Glomerular endothelial cell (primary cell): ENCODE data around the gene ATP6V1A. TPM values are rescaled to one million over a fixed set of nuclear protein-coding genes. Genes with fewer than 3 reads are reported as not detected.

Experiments
- DNase-seq: peaks from one replicate; pipeline ENCODE4 v3.0.0-alpha.2; 2011; ENCODE audit warnings: low read depth, low spot score; ENCODE audit errors: extremely low read depth
- total RNA-seq: library from RNA; depleted of rRNA; stranded (reverse); fragments of >200 nt; gene quantifications from 2 replicates; pipeline ENCODE4 v1.2.3, GENCODE V29; 2015

ATP6V1A gene
- 59.2 and 67.3 TPM in 2 replicates for total RNA-seq

- DNase-seq = peak; percentile 87
Observed at GRCh38 chr3:113746548-113747282, at the start of gene ATP6V1A. ATP6V1A (plus strand) TSS chr3:113747035; CDS start chr3:113778754, 31,719 bp downstream.

GRCh38 chr3:113697500-113698090 is 49.2 kb upstream of the ATP6V1A start:
- DNase-seq = no peak

DNA sequence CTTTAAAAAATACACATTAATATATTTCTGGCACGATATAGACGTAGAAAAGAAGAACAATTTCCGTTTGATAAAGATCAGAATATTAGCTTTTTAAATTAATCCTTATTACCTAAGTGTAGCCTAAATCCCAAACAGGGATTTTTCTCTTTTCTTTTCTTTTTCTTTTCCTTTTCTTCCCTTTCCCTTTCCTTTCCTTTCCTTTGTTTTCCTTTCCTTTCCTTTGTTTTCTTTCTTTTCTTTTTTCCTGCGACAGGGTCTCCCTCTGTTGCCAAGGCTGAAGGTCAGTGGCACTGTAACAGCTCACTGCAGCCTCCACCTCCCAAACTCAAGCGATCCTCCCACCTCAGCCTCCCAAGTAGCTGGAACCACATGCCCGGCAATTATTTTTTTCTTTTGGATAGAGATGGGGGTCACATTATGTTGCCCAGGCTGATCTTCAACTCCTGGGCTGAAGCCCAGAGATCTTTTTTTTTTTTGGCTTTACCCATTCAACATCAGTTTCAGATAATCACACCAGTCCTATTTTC is 48.6 kb upstream of the ATP6V1A start:
- DNase-seq = no peak

- no peak for DNase-seq
Observed at GRCh38 chr3:113698956-113699355, 47.9 kb upstream of the ATP6V1A start.

DNA sequence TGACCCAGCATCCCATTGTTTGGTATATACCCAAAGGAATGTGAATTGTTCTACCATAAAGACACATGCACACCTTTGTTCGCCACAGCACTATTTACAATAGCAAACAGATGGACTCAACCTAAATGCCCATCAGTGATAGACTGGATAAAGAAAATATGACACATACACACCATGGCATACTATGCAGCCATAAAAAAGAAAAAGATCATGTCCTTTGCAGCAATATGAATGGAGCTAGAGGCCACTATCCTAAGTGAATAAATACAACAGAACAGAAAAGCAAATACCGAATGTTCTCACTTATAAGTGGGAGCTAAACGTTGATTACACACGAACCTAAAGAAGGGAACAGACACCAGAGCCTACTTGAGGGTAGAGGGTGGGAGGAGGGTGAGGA is 39.0 kb upstream of the ATP6V1A start:
- no peak for DNase-seq

DNA sequence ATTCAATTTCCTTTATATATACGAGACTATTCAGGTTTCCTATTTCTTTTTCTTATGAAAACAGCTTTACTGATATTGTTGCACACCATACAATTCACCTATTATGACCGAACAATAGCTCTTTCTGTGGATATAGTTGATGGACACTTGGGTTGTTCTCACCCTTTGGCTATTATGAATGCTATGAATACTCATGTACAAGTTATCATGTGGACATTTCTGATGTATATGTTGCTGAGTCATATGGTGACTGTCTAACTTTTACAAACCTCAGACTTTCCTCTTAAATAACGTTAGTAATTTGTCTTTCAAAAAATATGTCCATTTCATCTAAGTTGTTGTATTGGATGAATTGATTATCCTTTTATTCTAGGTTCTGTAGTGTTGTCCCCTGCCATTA is 34.7 kb upstream of the ATP6V1A start:
- DNase-seq = no peak

DNA sequence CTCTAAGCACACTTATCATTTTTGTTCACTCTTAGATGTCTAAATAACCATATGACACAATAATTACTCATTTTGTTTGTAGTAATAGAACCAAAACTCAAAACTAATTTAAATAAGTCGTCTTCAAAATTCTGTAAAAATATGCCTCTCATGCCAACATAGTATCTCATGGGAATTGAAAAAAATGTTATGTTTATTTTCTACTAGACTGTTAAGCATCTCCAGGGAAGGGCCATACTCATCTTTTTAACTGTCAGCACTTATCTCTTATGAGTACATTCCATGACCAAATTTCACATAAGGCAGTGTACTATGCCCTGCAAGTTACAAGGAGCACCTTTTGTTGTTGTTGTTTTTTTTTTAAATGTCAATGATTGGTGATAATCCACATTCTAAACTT is 32.1 kb upstream of the ATP6V1A start:
- no peak for DNase-seq

- no peak for DNase-seq
Observed at GRCh38 chr3:113717308-113717707, 29.5 kb upstream of the ATP6V1A start.

DNA sequence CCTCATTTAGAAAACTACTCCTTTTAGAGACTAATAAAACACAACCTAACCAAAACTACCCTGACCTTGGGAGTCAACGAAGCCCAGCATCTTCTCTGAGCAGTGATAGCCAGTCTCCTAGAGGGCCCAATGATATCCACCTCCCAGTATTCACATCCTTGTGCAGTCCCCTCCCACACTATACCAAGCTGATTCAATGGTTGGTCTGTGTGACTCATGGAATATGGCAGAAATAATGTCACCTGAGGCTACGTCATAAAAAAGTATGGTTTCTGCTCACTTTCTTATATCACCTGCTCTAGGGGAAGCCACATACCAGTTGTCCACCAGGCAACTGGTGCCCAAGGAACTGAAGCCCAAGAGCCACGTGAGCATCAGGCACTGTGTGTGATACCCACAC is 29.0 kb upstream of the ATP6V1A start:
- DNase-seq = no peak

DNA sequence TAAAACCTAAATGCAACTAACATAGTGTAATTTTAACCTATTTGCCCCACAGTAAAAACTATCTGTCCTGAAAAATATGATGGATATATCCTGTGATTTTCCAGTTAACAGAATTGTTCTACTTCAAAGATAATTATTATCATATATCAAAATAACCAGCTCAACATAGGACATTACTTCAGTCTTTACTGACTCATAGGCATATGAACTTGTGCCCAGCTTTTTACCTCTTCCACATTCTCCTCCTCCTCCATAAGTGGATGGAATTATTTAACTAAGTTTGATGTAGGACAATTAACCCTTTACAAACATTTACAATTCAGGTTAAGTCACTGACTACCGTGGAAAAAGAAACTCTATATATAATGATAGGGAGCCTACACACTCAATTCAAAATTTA is 27.5 kb upstream of the ATP6V1A start:
- DNase-seq = no peak

- DNase-seq = no peak
Observed at GRCh38 chr3:113719758-113720157, 27.1 kb upstream of the ATP6V1A start.

DNA sequence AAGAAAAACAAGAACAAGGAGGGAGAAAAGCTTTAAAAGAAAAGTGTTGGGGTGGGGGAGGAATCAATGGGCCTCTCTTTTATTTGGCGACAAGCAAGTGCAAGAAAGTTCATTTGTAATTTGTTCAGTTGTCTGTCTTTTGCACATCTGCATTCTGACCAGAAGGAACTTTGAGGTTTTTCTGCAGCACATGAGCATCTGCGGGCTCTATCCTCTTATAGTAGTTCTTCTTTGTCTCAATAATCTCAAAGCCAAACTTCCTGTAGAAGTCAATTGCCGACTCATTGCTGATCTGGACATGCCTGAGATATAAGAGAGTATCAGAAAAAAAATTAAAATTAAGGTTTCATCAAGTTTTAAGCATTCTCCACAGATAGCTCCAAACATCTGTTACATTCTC is 25.2 kb upstream of the ATP6V1A start:
- DNase-seq = no peak

DNA sequence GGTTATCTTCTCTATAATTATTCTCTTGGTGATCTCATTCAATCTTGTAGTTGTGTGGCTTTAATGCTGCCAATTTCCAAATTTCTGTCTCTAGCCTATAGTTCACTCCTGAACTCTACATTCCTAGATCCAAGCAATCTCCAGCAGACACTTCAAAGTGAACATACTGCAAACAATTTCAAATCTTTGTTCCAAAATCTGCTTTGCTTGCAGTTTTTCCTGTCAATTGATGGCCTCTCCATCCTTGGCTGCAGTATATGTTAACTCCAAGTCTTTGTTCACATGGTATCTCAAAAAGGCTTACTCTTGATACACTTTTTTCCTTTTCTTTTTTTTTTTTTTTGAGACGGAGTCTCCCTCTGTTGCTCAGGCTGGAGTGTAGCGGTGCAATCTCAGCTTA is 18.2 kb upstream of the ATP6V1A start:
- DNase-seq = no peak

DNA sequence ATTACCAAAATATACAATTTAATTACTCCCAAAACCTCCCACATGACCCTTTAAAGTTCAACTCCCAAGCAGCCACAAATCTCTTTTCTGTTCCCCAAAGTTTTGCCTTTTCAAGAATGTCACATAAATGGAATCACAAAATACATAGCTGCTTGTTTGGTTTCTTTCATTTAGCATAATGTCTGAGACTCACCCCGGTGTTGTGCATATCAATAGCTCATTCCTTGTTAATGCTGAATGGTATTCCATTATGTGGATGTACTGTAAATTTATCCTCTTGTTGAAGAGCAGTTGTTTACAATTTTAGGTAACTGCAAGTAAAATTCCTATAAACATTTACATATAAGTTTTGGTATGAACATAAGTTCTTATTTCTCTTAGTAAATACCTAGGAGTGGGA is 16.3 kb upstream of the ATP6V1A start:
- DNase-seq = no peak

GRCh38 chr3:113731694-113732093 is 15.1 kb upstream of the ATP6V1A start:
- DNase-seq = no peak

GRCh38 chr3:113736548-113737089 is 10.2 kb upstream of the ATP6V1A start:
- no peak for DNase-seq

- no peak for DNase-seq
Observed at GRCh38 chr3:113741086-113741485, 5.7 kb upstream of the ATP6V1A start.

GRCh38 chr3:113741620-113742019 is 5.2 kb upstream of the ATP6V1A start:
- no peak for DNase-seq

GRCh38 chr3:113743006-113743630 is 3.7 kb upstream of the ATP6V1A start:
- no peak for DNase-seq

GRCh38 chr3:113744941-113745755 is 1.7 kb upstream of the ATP6V1A start:
- DNase-seq = peak; percentile 78
